ENCODE measurements around the gene FAP.

The FAP gene

GRCh38 chr2:162123806-162124758 is 119.2 kb downstream of the FAP start:
- Histone ChIP-seq H3K4me3 (replicated peaks; ENCODE audit: insufficient read depth, low read length) (no peak overlapping the region), H3K27me3 (ENCODE audit: insufficient read depth, poor library complexity, severe bottlenecking) (no peaks in the 10 kb centered on the region), H3K27ac (replicated peaks) (no peak overlapping the region)
- DNase-seq (ENCODE audit: low read depth in 1 of 2, low spot score in 1 of 2) = no peak
- TF ChIP-seq POLR2AphosphoS5 (IDR thresholded peaks at IDR 0.05; ENCODE audit: low read depth) (no peak), REST (IDR thresholded peaks at IDR 0.05; ENCODE audit: insufficient replicate concordance, low read depth) (no peak), CTCF (IDR thresholded peaks at IDR 0.05; ENCODE audit: insufficient read depth, low read length) (peak; percentile 39), GABPA (IDR thresholded peaks at IDR 0.05; ENCODE audit: low read depth) (no peak), SPI1 (IDR thresholded peaks at IDR 0.05; ENCODE audit: borderline replicate concordance, low read depth) (no peak)

All from HL-60 (cell line).